ENCODE data around the gene SERINC5. TPM values are rescaled to one million over a fixed set of nuclear protein-coding genes. Genes with fewer than 3 reads are reported as not detected.

Gene SERINC5
- total and polyA plus RNA-seq, 12 donors, result 14.4 to 258 (median 88.0) TPM

- Histone ChIP-seq H3K4me3 (no peak overlapping the region), H3K9me3 (replicated peaks in 1 of 3) (no peaks in the 10 kb centered on the region), H3K4me1 (replicated peaks in 1 of 2) (peaks cover 0 to 11% of the 10 kb centered on the region in 2 donors), H3K27me3 (no peaks in the 10 kb centered on the region), H3K27ac (peak overlapping the region in 3 of 5 donors; percentile 19 to 64 (median 30)), H3K36me3 (replicated peaks in 1 of 2) (no peaks in the 10 kb centered on the region)
- WGBS, 4 donors, result 74 to 81% (median 76%) methylated on average over 11 of the region's 11 CpGs
- intact Hi-C loops (cut with DNase I), result no loop called here
- no peak for DNase-seq
- TF ChIP-seq CTCF (IDR thresholded peaks at IDR 0.05) (no peak), POLR2A (IDR thresholded peaks at IDR 0.05) (no peak)
Observed at GRCh38 chr5:80125022-80125961, 130.6 kb downstream of the SERINC5 start.

GRCh38 chr5:80124121-80124918, 131.5 kb downstream of the SERINC5 start:
- Histone ChIP-seq H3K9me3 (replicated peaks in 1 of 3) (no peaks in the 10 kb centered on the region), H3K27ac (no peak overlapping the region), H3K36me3 (replicated peaks in 1 of 2) (no peaks in the 10 kb centered on the region), H3K4me3 (no peak overlapping the region), H3K4me1 (replicated peaks in 1 of 2) (peaks cover 0 to 11% of the 10 kb centered on the region in 2 donors), H3K27me3 (no peaks in the 10 kb centered on the region)
- intact Hi-C loops (cut with DNase I), result no loop called here
- 85 to 93% (median 86%) methylated on average over 9 of the region's 9 CpGs for WGBS, 4 donors
- TF ChIP-seq CTCF (IDR thresholded peaks at IDR 0.05) (no peak), POLR2A (IDR thresholded peaks at IDR 0.05) (no peak)
- peak in 1 of 7 donors; percentile 46 for DNase-seq

GRCh38 chr5:80122579-80122978, 133.3 kb downstream of the SERINC5 start:
- H3K27me3 ChIP-seq, result no peaks in the 10 kb centered on the region

More at GRCh38 chr5:80122579-80122978, 133.3 kb downstream of the SERINC5 start:
- H3K4me1 ChIP-seq (replicated peaks in 1 of 2), result peaks cover 0 to 6% of the 10 kb centered on the region in 2 donors
- intact Hi-C loops (cut with DNase I), result no loop called here
- no peak overlapping the region for H3K4me3 ChIP-seq
- no peak overlapping the region for H3K27ac ChIP-seq
- peak in 3 of 7 donors; percentile 32 to 49 (median 36) for DNase-seq
- WGBS, 4 donors, result 57 to 80% (median 78%) methylated on average over 2 of the region's 2 CpGs
- no peaks in the 10 kb centered on the region for H3K9me3 ChIP-seq (replicated peaks in 1 of 3)
- no peaks in the 10 kb centered on the region for H3K36me3 ChIP-seq (replicated peaks in 1 of 2)
- TF ChIP-seq CTCF (IDR thresholded peaks at IDR 0.05) (no peak), POLR2A (IDR thresholded peaks at IDR 0.05) (no peak)

Data from adrenal gland (tissue), 12 donors.